Measurements from ENCODE around the gene TNPO3.

Gene TNPO3

GRCh38 chr7:128904381-128905197 is 150.3 kb downstream of the TNPO3 start:
- peak; percentile 91 for DNase-seq (ENCODE audit: low spot score)
- peak; percentile 37 for TF ChIP-seq CTCF (IDR thresholded peaks at IDR 0.05; ENCODE audit: borderline replicate concordance, control extremely low read depth, extremely low read depth, insufficient read depth, missing control alignments)
- in situ Hi-C loops (cut with MboI; ENCODE audit: low sequenced_read_pairs, unreplicated experiment): loop anchor here (10.0 to 25.0 kb wide), 2 partner anchors 183 to 310 kb away; no protein-coding TSS in a partner anchor

Data from GM13976 (cell line).